NCI-H2196 (cell line): ENCODE measurements around the gene EPM2A.
A peak's percentile ranks its signal among the peaks of the same experiment; 100 is the strongest.
"Not testable (repeated sequence)": the region's sequence is repeated elsewhere in the genome, so short reads cannot be mapped to it uniquely, and the experiment has no call there.

Experiments
- DNase-seq: peaks from one replicate; lab custom pipeline; 2025; ENCODE audit not compliant: unreplicated experiment; lab: John Stamatoyannopoulos, UW

Gene EPM2A

DNA sequence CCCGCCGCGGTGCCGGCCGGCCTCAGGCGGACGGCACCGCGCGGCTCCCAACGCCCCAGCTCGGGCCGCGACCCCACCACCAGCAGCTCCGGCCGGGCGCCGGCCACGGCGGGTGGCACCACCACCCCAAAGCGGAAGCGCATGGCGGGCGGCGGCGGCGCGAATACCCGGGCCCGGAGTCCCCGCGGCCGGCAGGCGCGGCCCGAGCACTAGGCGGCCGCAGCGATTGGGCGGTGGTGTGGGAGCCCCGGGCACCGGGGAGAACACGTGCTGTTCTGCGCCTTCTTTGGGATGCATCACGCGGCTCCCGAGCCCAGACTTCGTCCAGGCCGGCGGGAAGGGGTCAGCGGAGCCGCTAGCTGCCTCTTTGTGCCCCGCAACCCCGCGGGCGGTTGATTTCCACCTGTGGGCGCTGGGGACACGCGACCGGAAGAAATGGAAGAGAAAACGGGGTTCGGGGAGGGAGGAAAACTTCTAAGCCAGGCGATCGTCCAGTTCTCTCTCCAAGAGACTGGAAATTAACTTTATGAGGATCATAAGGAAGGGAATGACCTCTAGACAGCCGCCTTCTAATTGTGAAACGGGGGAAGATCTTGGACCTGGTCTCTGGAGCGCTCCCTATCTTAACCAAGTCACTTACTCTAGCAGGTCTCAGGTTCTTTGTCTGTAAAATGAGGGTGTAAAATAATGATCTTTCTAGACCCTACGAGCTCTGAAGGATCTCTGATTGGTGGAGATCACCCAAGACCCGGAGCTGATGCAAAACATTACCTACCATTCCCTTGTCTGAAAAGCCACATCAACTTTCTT is at the start of gene EPM2A:
TSS of gene EPM2A (minus strand) at position 165 of the 810 bp plus-strand sequence. CDS start at position 143, 22 bp downstream.
- peak; percentile 80 for DNase-seq

DNA sequence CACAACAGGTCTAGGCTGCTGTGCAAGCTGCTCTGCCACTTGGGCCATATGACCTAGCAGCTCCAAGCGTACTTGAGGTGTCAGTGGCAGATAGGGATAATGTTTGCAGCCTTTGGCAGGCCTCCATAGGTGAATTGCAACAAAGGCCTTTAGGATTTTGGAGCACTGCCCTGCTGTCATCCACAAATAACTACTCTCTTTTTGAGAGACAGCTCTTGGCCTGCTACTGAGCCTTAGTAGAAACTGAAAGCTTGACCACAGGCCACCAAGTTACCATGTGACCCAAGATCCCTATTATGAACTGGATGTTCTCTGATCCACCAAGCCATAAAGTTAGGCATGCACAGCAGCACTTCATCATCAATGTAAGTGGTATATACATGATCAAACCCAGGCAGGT is 49.4 kb upstream of the EPM2A start:
- DNase-seq = no peak

DNA sequence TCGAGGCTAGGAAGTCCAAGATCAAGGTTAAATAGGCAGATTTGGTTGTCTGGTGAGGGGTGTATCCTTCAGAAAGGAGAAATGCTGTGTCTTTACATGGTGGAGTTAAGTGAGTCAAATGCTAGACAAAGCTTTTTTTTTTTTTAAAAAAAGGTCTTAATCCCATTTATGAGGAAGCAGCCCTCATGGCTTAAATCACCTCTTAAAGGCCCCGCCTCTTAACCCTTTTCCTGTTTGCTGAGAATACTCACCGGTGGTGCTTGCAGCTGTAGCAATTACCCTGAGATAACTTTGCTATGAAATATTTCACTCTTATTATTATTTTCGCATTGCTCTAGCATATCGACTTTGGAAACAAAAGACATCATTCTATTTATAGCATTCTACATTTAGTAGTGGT is 48.5 kb upstream of the EPM2A start:
- no peak for DNase-seq

DNA sequence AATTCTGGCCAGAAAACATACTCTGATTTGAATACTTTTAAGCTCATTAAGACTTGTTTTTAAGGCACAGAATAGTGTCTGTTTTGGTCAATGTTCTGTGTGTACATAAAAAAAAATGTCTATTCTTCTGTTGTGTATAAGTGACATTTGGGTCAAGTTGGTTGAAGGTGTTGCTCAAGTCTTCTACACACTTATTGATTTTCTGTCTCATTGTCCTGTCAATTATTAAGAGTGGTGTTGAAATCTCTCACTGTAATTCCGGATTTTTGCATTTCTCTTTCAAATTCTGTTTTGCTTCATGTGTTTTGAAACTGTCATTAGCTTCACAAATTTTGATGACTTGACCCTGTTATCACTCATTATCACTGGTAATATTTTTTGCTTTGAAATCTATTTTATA is 37.5 kb upstream of the EPM2A start:
- no peak for DNase-seq

GRCh38 chr6:145765449-145765848 is 30.1 kb upstream of the EPM2A start:
- DNase-seq = no peak

- no peak for DNase-seq
Observed at GRCh38 chr6:145763742-145764141, 28.4 kb upstream of the EPM2A start.

- DNase-seq = no peak
Observed at GRCh38 chr6:145761584-145761983, 26.3 kb upstream of the EPM2A start.

DNA sequence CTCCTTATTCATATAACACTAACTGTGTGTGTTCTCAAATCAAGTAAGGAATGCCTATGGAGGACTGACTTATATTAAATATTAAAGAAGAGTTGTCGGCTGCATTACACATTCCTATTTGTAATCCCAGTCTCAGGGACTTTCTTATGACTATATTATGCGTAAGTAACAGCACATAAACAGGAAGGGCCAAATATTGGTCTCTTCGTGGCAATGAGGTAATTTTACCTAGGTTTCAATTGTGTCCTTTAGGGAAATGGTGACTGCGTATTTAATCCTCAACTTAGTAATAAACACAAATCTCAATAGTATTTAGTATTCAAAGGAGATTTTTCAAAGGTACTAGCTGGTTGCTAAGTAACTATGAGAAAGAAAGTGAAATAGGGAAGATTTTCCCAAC is 22.8 kb upstream of the EPM2A start:
- no peak for DNase-seq

DNA sequence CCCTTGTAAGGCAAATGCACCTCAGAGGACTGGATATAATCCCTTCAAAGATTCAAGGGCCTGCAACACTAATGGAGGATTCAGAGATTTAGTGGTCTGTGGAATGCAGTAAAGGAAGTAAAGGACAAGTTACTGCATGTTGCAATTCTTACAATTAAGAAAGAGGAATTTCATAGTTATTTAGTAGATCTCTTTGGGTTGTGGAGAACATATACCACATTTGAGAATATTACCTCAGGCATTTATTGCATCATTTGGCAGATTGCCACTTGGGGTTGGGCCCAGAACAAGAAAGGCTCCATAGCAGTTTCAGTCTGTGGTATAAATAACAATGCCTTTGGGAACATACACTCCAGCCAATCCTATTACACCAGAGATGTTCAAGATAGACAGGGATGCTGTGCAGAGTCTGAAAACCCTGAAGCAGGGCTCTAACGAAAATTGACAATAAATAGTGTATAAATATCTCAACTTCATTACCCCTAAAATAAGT is 20.9 kb upstream of the EPM2A start:
- peak; percentile 26 for DNase-seq

DNA sequence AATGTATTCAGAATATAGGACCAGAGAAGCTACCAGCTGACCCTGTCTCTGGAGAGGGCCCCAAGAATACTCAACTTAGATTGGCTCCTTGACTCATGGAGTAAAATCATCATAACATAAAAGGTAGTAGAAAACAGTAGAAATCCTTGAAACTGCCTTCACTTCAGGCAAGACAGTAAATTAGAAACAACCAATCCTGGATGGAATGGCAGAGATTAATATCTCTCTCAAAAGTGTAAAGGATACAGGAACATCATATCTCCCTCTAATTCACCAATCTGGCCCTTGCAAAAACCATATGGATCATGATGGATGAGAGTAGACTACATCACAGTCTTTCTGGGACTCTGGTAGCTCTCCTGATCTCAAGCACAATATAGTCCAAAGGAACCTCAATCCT is 20.4 kb upstream of the EPM2A start:
- DNase-seq = no peak

DNA sequence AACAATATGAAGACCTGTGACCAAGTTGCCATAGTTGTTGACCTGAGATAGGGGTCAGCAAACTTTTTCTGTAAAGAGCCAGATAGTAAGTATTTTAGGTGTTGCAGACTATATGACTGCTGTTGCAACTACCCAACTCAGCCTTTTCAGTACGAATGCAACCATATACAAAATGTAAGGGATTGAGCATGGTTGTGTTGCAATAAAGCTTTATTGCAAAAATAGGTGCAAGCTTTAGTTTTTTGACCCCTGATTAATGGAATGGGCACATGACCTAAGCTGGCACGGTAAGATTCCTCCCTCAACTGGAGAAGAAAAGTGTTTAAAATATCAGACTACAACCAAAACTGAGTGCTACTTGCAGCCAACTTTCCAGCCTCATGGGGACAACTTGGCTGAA is 17.3 kb upstream of the EPM2A start:
- DNase-seq = no peak

DNA sequence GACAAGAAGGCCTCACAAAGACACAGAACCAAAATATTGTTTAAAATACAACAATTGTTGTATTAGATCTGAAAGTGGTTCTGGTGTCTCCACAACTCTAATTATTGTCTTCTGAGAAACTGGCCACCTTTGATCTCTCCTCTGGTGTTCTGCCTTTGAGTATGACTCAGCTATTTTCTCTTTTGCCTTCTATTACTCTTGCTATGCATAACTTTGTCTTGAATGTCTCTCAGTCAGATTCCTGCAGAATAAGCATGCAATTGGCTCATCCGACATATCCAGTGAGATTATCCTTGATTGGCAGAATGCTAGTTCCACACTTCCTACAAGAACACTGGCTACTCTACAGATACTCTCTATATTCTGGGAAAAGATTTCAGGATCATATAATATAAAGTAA is 14.3 kb upstream of the EPM2A start:
- no peak for DNase-seq

- no peak for DNase-seq
Observed at GRCh38 chr6:145745861-145746260, 10.5 kb upstream of the EPM2A start.

GRCh38 chr6:145744619-145745018 is 9.3 kb upstream of the EPM2A start:
- no peak for DNase-seq

GRCh38 chr6:145743332-145743731 is 8.0 kb upstream of the EPM2A start:
- DNase-seq = no peak

- not testable (repeated sequence) for DNase-seq
Observed at GRCh38 chr6:145742472-145742871, 7.2 kb upstream of the EPM2A start.

GRCh38 chr6:145739685-145740084 is 4.4 kb upstream of the EPM2A start:
- DNase-seq = not testable (repeated sequence)

GRCh38 chr6:145738265-145738664 is 2.9 kb upstream of the EPM2A start:
- DNase-seq = no peak

DNA sequence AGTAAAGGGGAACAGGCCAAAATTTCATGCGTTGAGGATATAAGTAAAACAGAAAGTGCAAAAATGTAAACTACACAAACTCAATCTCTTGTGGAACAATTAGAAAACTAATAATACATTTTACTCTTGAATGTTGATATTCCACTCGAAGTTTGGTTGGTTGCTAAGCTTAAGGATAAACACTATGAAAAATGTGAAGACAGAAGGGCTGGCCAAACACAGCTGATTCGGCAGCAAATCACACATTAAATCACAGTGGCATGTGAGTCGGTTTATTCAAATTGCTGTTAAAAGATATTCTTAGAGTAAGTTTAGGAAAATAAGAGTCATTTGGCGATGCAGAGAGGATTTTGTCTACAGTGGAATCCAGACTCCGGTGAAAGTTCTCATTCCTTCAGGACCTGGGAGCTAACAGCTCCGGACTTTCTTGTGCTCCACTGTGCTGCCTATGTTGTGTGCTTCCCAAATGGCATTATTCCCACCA is 1.4 kb upstream of the EPM2A start:
- DNase-seq = no peak

DNA sequence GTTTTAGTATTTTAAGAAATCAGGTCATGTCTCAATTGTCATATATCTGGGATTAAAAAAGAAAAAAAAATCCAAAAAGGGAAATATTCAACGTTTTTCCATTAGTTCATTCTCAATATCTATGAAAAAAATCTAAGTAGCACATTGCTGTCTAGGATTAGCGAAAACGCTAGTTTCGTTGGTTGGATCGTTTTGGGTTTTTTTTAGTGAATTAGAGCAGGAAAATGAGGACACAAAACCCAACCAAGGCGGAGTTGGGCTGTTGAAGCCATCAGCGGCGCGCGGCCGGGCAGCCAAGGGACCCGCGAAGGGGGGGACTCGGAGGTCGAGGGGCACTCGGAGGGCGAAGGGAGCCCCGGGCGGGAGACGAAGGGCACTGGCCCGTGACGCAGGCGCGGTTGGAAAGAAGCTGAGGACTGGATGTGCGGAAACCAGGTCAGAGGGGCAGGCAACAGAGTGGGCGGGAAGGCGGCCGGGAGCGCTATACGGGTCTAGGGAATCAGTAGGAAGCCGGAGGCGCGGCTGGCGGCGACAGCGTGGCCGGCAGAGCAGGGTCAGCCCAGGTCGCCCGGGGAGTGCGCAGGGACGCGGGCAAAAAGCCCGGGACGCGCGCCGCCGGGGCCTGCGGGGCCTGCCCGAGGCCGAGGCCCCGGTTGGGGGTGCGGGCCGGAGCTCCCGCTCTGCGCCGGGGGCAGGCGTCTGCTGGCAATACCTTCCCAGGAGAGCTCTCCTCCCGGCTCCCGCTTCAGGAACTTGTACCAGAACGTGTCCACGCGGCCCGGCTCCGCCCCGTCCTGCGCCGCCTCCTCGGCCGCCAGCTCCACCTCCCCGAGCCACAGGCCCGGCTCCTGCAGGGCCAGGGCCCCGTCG is 599 bp downstream of the EPM2A start:
- DNase-seq = peak; percentile 87

DNA sequence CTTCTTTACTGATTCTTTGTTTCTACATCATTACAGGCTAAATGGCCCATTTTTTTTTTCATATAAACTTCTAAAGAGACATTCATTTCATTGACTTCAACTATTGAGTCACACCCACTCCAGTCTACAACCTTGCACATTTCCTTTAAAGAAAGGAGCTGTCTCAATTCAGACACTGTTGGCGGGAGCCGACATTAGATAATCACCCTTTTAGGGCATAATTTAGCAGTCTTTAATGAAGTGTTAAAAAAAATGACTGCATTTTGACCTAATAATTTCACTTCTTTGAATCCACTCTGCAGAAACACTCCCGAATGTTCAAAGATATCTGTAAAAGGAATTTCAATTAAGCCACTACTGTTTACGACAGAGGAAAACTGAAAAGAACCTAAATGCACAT is 1.5 kb downstream of the EPM2A start:
- DNase-seq = no peak

GRCh38 chr6:145733207-145733606 is 2.1 kb downstream of the EPM2A start:
- no peak for DNase-seq
